CD1c-positive myeloid dendritic cell (primary cell): ENCODE results near the gene ARMC6.

Experiments used
- DNase-seq: peaks from one replicate; pipeline ENCODE4 v3.0.0-alpha.2; 2016; ENCODE audit errors: extremely low spot score

The ARMC6 gene

GRCh38 chr19:19033426-19034203 lies at the start of gene ARMC6, which contains the start of gene SUGP2:
Gene ARMC6 (plus strand): TSS chr19:19033603. CDS start chr19:19034210, 607 bp downstream.
Gene SUGP2 (minus strand): TSS chr19:19033517. CDS start chr19:19031071, 2,446 bp downstream.
- DNase-seq: peak; percentile 96

- DNase-seq: no peak
Measured at GRCh38 chr19:18984251-18984650, 49.2 kb upstream of the ARMC6 start.

- peak; percentile 75 for DNase-seq
Measured at GRCh38 chr19:18985257-18985656, 48.1 kb upstream of the ARMC6 start.

GRCh38 chr19:18987456-18987855 lies 45.9 kb upstream of the ARMC6 start:
- DNase-seq: no peak

GRCh38 chr19:18989316-18989715 lies 44.1 kb upstream of the ARMC6 start:
- no peak for DNase-seq

GRCh38 chr19:18990128-18990708 lies 43.2 kb upstream of the ARMC6 start:
- no peak for DNase-seq

- DNase-seq: no peak
Measured at GRCh38 chr19:18991006-18991405, 42.4 kb upstream of the ARMC6 start.

- no peak for DNase-seq
Measured at GRCh38 chr19:18991468-18991867, 41.9 kb upstream of the ARMC6 start.

- DNase-seq: no peak
Measured at GRCh38 chr19:18992696-18993095, 40.7 kb upstream of the ARMC6 start.

- no peak for DNase-seq
Measured at GRCh38 chr19:18993115-18993514, 40.3 kb upstream of the ARMC6 start.

GRCh38 chr19:18995804-18996241 lies 37.6 kb upstream of the ARMC6 start:
- peak; percentile 91 for DNase-seq

GRCh38 chr19:18996351-18996750 lies 37.1 kb upstream of the ARMC6 start:
- DNase-seq: no peak

- no peak for DNase-seq
Measured at GRCh38 chr19:18996796-18997394, 36.5 kb upstream of the ARMC6 start.

GRCh38 chr19:18998276-18998675 lies 35.1 kb upstream of the ARMC6 start:
- no peak for DNase-seq

- DNase-seq: no peak
Measured at GRCh38 chr19:18999016-18999758, 34.2 kb upstream of the ARMC6 start.

- DNase-seq: no peak
Measured at GRCh38 chr19:18999896-19000620, 33.3 kb upstream of the ARMC6 start.

- no peak for DNase-seq
Measured at GRCh38 chr19:19004144-19004543, 29.3 kb upstream of the ARMC6 start.

- DNase-seq: no peak
Measured at GRCh38 chr19:19006213-19006612, 27.2 kb upstream of the ARMC6 start.

- DNase-seq: no peak
Measured at GRCh38 chr19:19009951-19010350, 23.5 kb upstream of the ARMC6 start.

GRCh38 chr19:19010551-19010950 lies 22.9 kb upstream of the ARMC6 start:
- no peak for DNase-seq

- DNase-seq: no peak
Measured at GRCh38 chr19:19021115-19021514, 12.3 kb upstream of the ARMC6 start.
